GM23338 (cell line): ENCODE results near the gene PIPOX. TPM values are rescaled to one million over a fixed set of nuclear protein-coding genes. Genes with fewer than 3 reads are reported as not detected.
A peak's percentile ranks its signal among the peaks of the same experiment; 100 is the strongest.

Source experiments
- ATAC-seq: fragments of 200-7000 bp; cut with Tn5 transposase; 3 replicates; pipeline ENCODE4 v1.9.1; 2020
- DNase-seq: peaks from one replicate; pipeline ENCODE4 v3.0.0-alpha.2; 2015; ENCODE audit warnings: low spot score
- H2AFZ ChIP-seq: fragments of 200-600 bp; sonication (generic); 2 replicates; pipeline ENCODE4 v1.8.0; 2016; ENCODE audit warnings: antibody characterized with exemption, mild to moderate bottlenecking, moderate library complexity
- H3F3A ChIP-seq: fragments of 200-600 bp; sonication (generic); replicated peaks from 2 replicates; pipeline ENCODE4 v1.8.0; 2017; ENCODE audit warnings: antibody characterized with exemption, mixed run types, low read depth
- H3K27ac ChIP-seq: fragments of 200-600 bp; sonication (generic); 2 replicates; pipeline ENCODE4 v1.6.1; 2016; ENCODE audit warnings: low read depth
- H3K27me3 ChIP-seq: fragments of 200-600 bp; sonication (generic); 2 replicates; pipeline ENCODE4 v1.8.0; 2016; ENCODE audit warnings: mild to moderate bottlenecking, mixed run types, moderate library complexity; ENCODE audit not compliant: insufficient read depth
- H3K36me3 ChIP-seq: fragments of 200-600 bp; sonication (generic); 2 replicates; pipeline ENCODE4 v1.8.0; 2016; ENCODE audit warnings: mild to moderate bottlenecking; ENCODE audit not compliant: insufficient read depth
- H3K4me1 ChIP-seq: fragments of 200-600 bp; sonication (generic); 2 replicates; pipeline ENCODE4 v1.8.0; 2016; ENCODE audit warnings: mild to moderate bottlenecking, moderate library complexity; ENCODE audit not compliant: insufficient read depth
- H3K4me2 ChIP-seq: fragments of 200-600 bp; sonication (generic); 2 replicates; pipeline ENCODE4 v1.7.1; 2017; ENCODE audit warnings: mixed run types
- H3K4me3 ChIP-seq: fragments of 200-600 bp; sonication (generic); 2 replicates; pipeline ENCODE4 v1.6.1; 2016; ENCODE audit warnings: mixed run types
- H3K79me2 ChIP-seq: fragments of 200-600 bp; sonication (generic); replicated peaks from 2 replicates; pipeline ENCODE4 v1.8.0; 2017; ENCODE audit warnings: mild to moderate bottlenecking; ENCODE audit not compliant: insufficient read depth
- H3K9me2 ChIP-seq: fragments of 200-600 bp; sonication (generic); 2 replicates; pipeline ENCODE4 v1.8.0; 2017; ENCODE audit not compliant: insufficient read depth
- H4K20me1 ChIP-seq: fragments of 200-600 bp; sonication (generic); replicated peaks from 2 replicates; pipeline ENCODE4 v1.8.0; 2017; ENCODE audit warnings: mild to moderate bottlenecking; ENCODE audit not compliant: insufficient read depth
- H3K27ac Mint-ChIP-seq: 2 replicates; pipeline ENCODE4 v1.8.0; 2020; ENCODE audit warnings: inconsistent platforms, mild to moderate bottlenecking, moderate library complexity, mixed read lengths
- H3K27me3 Mint-ChIP-seq: 3 replicates; pipeline ENCODE4 v1.8.0; 2022; ENCODE audit warnings: low read depth, mild to moderate bottlenecking, moderate library complexity, mixed read lengths, inconsistent platforms; ENCODE audit not compliant: insufficient read depth, poor library complexity
- H3K36me3 Mint-ChIP-seq: 3 replicates; pipeline ENCODE4 v1.8.0; 2021; ENCODE audit warnings: low read depth, mild to moderate bottlenecking, inconsistent platforms, moderate library complexity, mixed read lengths
- H3K4me1 Mint-ChIP-seq: 3 replicates; pipeline ENCODE4 v1.8.0; 2020; ENCODE audit warnings: mild to moderate bottlenecking, inconsistent platforms, mixed read lengths
- H3K4me3 Mint-ChIP-seq: 3 replicates; pipeline ENCODE4 v1.8.0; 2021; ENCODE audit warnings: moderate library complexity, mild to moderate bottlenecking, inconsistent platforms, mixed read lengths
- H3K9me3 Mint-ChIP-seq: 3 replicates; pipeline ENCODE4 v1.8.0; 2020; ENCODE audit warnings: moderate library complexity, mild to moderate bottlenecking, inconsistent platforms, mixed read lengths
- CREB1 ChIP-seq: fragments of 250-450 bp; sonication (Bioruptor Pico); IDR thresholded peaks from 2 replicates; pipeline ENCODE4 v1.5.0; 2020; ENCODE audit warnings: low read depth, mild to moderate bottlenecking, moderate library complexity
- EZH2 ChIP-seq: fragments of 200-600 bp; sonication (generic); IDR thresholded peaks from one replicate; pipeline ENCODE4 v1.8.0; 2017; ENCODE audit warnings: antibody characterized with exemption, mild to moderate bottlenecking, low read depth; ENCODE audit not compliant: unreplicated experiment
- EZH2phosphoT487 ChIP-seq: fragments of 200-600 bp; sonication (generic); IDR thresholded peaks from one replicate; pipeline ENCODE4 v1.8.1; 2018; ENCODE audit warnings: antibody characterized with exemption; ENCODE audit not compliant: unreplicated experiment
- JUNB ChIP-seq: IDR thresholded peaks from one replicate; pipeline ENCODE4 v1.6.1; 2016; ENCODE audit warnings: antibody characterized with exemption; ENCODE audit not compliant: unreplicated experiment
- POLR2AphosphoS5 ChIP-seq: IDR thresholded peaks from 2 replicates; pipeline ENCODE4 v1.6.1; 2016; ENCODE audit warnings: antibody characterized with exemption, low read depth
- STAT1 ChIP-seq: IDR thresholded peaks from one replicate; pipeline ENCODE4 v1.6.1; 2016; ENCODE audit warnings: antibody characterized with exemption; ENCODE audit not compliant: unreplicated experiment
- ZNF114 ChIP-seq: fragments of 250-450 bp; sonication (Bioruptor Pico); IDR thresholded peaks from 2 replicates; pipeline ENCODE4 v1.5.0; 2020; ENCODE audit warnings: mild to moderate bottlenecking, moderate library complexity
- ZNF331 ChIP-seq: fragments of 250-450 bp; sonication (Bioruptor Pico); IDR thresholded peaks from 2 replicates; pipeline ENCODE4 v1.5.0; 2020; ENCODE audit warnings: low read depth, mild to moderate bottlenecking, moderate library complexity
- polyA plus RNA-seq: library from polyadenylated mRNA; unstranded; fragments of >200 nt; fragmentation: Nextera tagmentation; extraction: Ambion mirVana; gene quantifications from 2 replicates; pipeline ENCODE4 v1.2.1, GENCODE V29; 2016
- total RNA-seq: library from RNA; depleted of rRNA; stranded (reverse); fragments of >200 nt; shearing (Covaris generic); gene quantifications from 2 replicates; pipeline ENCODE4 v1.2.3, GENCODE V29; 2014
- TF ChIP-seq, protein P1 (sequence below), 2 experiments: fragments of 200-600 bp in 1 of 2; sonication (generic) in 1 of 2; conservative IDR thresholded peaks; 2 replicates each; pipeline versions ENCODE4 v1.5.1 to v1.6.1; 2016 to 2017; ENCODE audit warnings: antibody characterized with exemption in 2 of 2, low read depth in 2 of 2, mild to moderate bottlenecking in 2 of 2, moderate library complexity in 1 of 2
- TF ChIP-seq, protein P2 (sequence below): fragments of 250-450 bp; sonication (Bioruptor Pico); IDR thresholded peaks from 2 replicates; pipeline ENCODE4 v1.5.0; 2020; ENCODE audit warnings: mild to moderate bottlenecking, moderate library complexity
- TF ChIP-seq, protein P3 (sequence below): IDR thresholded peaks from 2 replicates; pipeline ENCODE4 v1.6.1; 2016; ENCODE audit warnings: antibody characterized with exemption

PIPOX gene
- total and polyA plus RNA-seq, 2 experiments from 2014 or later = 22.6 to 34.6 TPM

GRCh38 chr17:29085223-29085622 lies 42.3 kb downstream of the PIPOX start:
- H3K27ac Mint-ChIP-seq = no peak overlapping the region
- Histone ChIP-seq H3K9me2 (no peaks in the 10 kb centered on the region), H3K4me3 (no peak overlapping the region), H4K20me1 (no peaks in the 10 kb centered on the region), H3K27me3 (no peaks in the 10 kb centered on the region), H3K36me3 (no peaks in the 10 kb centered on the region; the same call in 1 of the 2 replicates), H2AFZ (no peak overlapping the region), H3K4me2 (peak overlapping the region; percentile 69), H3K27ac (0 out of 2 replicates have a peak overlapping the region, but pooled peaks have one; percentile 26), H3F3A (peaks cover 20% of the 10 kb centered on the region), H3K4me1 (peaks cover 22% of the 10 kb centered on the region), H3K79me2 (no peaks in the 10 kb centered on the region)
- H3K4me3 Mint-ChIP-seq = peak overlapping the region; percentile 4; the same call in 1 of the 3 replicates
- H3K4me1 Mint-ChIP-seq = peaks cover 61% of the 10 kb centered on the region
- TF ChIP-seq JUNB = no peak
- peaks cover 36% of the 10 kb centered on the region for H3K36me3 Mint-ChIP-seq
- peaks cover 24% of the 10 kb centered on the region for H3K27me3 Mint-ChIP-seq
- H3K9me3 Mint-ChIP-seq = peaks cover 3% of the 10 kb centered on the region; the same call in 1 of the 3 replicates
- ATAC-seq (peak; percentile 17), DNase-seq (no peak)

DNA sequence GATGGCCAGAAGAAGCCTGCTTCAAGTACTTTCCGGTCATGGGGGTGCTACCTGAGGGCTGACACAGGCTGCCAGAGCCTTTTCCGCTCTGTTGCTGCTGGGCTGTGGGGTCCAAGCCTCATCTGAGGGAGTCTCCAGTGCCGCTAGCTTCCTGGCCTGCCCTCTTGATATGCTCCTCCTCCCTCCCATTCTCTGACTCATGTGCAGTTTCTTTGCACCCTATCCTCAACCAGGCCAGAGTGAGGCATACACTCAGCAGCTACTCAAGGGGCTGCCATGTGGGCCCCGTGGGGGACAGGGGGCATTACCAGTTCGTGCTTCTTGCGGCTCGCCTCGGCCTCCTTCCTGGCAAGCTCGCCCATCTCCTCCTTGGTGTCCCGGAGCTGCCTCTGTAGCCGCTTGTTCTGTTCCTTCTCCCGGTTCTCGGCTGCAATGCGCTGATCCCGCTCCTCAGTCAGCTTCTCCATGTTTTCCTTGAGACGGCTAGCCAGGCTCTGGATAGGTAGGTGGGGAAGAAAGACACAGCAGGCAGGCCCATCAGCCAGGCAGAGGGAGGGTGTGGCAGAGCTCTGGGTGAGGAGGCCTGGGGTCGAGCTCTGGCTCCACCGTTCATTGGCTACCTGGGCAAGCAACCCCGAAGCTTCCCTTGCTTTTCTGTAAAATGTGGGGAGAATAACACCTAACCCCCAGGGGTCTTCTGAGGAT lies 43.8 kb downstream of the PIPOX start:
- no peaks in the 10 kb centered on the region for H3K79me2 ChIP-seq
- no peak overlapping the region for H3K4me3 Mint-ChIP-seq
- H3K27ac Mint-ChIP-seq = peak overlapping the region; percentile 54; the same call in 1 of the 2 replicates
- H3K27ac ChIP-seq = no peak overlapping the region
- peaks cover 60% of the 10 kb centered on the region for H3K4me1 Mint-ChIP-seq
- H3K4me1 ChIP-seq = peaks cover 21% of the 10 kb centered on the region
- H3K9me2 ChIP-seq = no peaks in the 10 kb centered on the region
- H3K36me3 Mint-ChIP-seq = peaks cover 35% of the 10 kb centered on the region
- peaks cover 25% of the 10 kb centered on the region for H3F3A ChIP-seq
- no peaks in the 10 kb centered on the region for H4K20me1 ChIP-seq
- no peaks in the 10 kb centered on the region for H3K27me3 ChIP-seq
- peaks cover 20% of the 10 kb centered on the region for H3K27me3 Mint-ChIP-seq
- H3K36me3 ChIP-seq = no peaks in the 10 kb centered on the region; the same call in 1 of the 2 replicates
- H3K4me3 ChIP-seq = no peak overlapping the region
- peak; percentile 48 for DNase-seq
- ATAC-seq = peak; percentile 81
- peaks cover 3% of the 10 kb centered on the region; the same call in 1 of the 3 replicates for H3K9me3 Mint-ChIP-seq
- H2AFZ ChIP-seq = no peak overlapping the region
- H3K4me2 ChIP-seq = no peak overlapping the region
- TF ChIP-seq ZNF331 (CRISPR knock-in tag) (no peak), ZNF114 (no peak), EZH2 (no peak), JUNB (no peak), EZH2phosphoT487 (no peak), CREB1 (no peak), STAT1 (no peak), POLR2AphosphoS5 (no peak)
- TF ChIP-seq, protein P1, sequence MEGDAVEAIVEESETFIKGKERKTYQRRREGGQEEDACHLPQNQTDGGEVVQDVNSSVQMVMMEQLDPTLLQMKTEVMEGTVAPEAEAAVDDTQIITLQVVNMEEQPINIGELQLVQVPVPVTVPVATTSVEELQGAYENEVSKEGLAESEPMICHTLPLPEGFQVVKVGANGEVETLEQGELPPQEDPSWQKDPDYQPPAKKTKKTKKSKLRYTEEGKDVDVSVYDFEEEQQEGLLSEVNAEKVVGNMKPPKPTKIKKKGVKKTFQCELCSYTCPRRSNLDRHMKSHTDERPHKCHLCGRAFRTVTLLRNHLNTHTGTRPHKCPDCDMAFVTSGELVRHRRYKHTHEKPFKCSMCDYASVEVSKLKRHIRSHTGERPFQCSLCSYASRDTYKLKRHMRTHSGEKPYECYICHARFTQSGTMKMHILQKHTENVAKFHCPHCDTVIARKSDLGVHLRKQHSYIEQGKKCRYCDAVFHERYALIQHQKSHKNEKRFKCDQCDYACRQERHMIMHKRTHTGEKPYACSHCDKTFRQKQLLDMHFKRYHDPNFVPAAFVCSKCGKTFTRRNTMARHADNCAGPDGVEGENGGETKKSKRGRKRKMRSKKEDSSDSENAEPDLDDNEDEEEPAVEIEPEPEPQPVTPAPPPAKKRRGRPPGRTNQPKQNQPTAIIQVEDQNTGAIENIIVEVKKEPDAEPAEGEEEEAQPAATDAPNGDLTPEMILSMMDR (conservative IDR thresholded peaks at IDR 0.05; ENCODE audit: low read depth in 2 of 2) = no peak
- TF ChIP-seq, protein P2, sequence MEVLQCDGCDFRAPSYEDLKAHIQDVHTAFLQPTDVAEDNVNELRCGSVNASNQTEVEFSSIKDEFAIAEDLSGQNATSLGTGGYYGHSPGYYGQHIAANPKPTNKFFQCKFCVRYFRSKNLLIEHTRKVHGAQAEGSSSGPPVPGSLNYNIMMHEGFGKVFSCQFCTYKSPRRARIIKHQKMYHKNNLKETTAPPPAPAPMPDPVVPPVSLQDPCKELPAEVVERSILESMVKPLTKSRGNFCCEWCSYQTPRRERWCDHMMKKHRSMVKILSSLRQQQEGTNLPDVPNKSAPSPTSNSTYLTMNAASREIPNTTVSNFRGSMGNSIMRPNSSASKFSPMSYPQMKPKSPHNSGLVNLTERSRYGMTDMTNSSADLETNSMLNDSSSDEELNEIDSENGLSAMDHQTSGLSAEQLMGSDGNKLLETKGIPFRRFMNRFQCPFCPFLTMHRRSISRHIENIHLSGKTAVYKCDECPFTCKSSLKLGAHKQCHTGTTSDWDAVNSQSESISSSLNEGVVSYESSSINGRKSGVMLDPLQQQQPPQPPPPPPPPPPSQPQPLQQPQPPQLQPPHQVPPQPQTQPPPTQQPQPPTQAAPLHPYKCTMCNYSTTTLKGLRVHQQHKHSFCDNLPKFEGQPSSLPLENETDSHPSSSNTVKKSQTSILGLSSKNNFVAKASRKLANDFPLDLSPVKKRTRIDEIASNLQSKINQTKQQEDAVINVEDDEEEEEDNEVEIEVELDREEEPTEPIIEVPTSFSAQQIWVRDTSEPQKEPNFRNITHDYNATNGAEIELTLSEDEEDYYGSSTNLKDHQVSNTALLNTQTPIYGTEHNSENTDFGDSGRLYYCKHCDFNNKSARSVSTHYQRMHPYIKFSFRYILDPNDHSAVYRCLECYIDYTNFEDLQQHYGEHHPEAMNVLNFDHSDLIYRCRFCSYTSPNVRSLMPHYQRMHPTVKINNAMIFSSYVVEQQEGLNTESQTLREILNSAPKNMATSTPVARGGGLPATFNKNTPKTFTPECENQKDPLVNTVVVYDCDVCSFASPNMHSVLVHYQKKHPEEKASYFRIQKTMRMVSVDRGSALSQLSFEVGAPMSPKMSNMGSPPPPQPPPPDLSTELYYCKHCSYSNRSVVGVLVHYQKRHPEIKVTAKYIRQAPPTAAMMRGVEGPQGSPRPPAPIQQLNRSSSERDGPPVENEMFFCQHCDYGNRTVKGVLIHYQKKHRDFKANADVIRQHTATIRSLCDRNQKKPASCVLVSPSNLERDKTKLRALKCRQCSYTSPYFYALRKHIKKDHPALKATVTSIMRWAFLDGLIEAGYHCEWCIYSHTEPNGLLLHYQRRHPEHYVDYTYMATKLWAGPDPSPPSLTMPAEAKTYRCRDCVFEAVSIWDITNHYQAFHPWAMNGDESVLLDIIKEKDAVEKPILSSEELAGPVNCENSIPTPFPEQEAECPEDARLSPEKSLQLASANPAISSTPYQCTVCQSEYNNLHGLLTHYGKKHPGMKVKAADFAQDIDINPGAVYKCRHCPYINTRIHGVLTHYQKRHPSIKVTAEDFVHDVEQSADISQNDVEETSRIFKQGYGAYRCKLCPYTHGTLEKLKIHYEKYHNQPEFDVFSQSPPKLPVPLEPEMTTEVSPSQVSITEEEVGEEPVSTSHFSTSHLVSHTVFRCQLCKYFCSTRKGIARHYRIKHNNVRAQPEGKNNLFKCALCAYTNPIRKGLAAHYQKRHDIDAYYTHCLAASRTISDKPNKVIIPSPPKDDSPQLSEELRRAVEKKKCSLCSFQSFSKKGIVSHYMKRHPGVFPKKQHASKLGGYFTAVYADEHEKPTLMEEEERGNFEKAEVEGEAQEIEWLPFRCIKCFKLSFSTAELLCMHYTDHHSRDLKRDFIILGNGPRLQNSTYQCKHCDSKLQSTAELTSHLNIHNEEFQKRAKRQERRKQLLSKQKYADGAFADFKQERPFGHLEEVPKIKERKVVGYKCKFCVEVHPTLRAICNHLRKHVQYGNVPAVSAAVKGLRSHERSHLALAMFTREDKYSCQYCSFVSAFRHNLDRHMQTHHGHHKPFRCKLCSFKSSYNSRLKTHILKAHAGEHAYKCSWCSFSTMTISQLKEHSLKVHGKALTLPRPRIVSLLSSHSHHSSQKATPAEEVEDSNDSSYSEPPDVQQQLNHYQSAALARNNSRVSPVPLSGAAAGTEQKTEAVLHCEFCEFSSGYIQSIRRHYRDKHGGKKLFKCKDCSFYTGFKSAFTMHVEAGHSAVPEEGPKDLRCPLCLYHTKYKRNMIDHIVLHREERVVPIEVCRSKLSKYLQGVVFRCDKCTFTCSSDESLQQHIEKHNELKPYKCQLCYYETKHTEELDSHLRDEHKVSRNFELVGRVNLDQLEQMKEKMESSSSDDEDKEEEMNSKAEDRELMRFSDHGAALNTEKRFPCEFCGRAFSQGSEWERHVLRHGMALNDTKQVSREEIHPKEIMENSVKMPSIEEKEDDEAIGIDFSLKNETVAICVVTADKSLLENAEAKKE (CRISPR knock-in tag) = no peak
- TF ChIP-seq, protein P3, sequence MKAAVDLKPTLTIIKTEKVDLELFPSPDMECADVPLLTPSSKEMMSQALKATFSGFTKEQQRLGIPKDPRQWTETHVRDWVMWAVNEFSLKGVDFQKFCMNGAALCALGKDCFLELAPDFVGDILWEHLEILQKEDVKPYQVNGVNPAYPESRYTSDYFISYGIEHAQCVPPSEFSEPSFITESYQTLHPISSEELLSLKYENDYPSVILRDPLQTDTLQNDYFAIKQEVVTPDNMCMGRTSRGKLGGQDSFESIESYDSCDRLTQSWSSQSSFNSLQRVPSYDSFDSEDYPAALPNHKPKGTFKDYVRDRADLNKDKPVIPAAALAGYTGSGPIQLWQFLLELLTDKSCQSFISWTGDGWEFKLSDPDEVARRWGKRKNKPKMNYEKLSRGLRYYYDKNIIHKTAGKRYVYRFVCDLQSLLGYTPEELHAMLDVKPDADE = no peak
